Activated T-cell treated with anti-CD3 and anti-CD28 coated beads, Interleukin-2, amount 50 U/mL, for 48 hours (primary cell): ENCODE results near the gene ZMYND10.

Source experiments
- DNase-seq, 2 experiments: peaks; one replicate each; pipeline ENCODE4 v3.0.0-alpha.2; 2020

Gene ZMYND10

DNA sequence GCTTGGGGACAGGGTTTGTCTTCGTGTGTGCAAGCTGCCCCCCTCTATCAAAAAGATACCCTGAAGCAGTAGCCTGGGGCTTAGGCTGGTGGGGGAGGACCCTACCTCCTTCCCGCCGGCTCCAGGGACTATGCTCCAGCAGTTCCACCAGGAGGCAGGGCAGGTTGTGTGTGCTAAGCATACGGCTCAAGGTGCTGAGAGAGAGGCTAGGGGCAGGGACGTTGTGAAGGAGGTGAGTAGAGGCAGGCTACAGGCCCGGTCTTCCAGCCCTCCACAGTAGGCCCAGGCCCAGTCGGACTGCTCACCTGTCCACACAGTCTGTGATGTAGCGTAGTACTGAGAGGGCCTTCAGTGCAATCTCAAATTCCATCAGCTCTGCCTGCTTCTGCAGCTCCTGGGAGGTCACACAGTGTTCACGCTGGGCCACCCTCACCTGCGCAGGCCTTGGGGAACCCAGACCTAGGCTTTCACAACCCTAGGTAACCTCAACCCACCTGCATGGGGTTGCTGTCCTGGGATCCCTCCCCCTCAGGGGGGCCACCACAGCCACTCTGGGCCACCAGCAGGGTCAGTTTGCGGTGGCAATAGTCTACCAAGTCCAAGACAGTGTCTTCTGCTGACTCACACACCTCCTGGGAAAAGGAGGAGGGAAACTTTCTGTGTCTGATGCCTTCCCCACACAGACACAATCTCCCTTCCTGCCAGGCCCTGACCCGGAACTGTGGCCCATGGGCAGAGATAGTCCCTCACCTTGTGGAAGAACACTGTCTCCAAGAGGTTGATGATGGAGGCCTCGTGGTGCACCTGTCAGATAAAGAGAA lies 2.5 kb downstream of the ZMYND10 start:
- DNase-seq, result no peak

DNA sequence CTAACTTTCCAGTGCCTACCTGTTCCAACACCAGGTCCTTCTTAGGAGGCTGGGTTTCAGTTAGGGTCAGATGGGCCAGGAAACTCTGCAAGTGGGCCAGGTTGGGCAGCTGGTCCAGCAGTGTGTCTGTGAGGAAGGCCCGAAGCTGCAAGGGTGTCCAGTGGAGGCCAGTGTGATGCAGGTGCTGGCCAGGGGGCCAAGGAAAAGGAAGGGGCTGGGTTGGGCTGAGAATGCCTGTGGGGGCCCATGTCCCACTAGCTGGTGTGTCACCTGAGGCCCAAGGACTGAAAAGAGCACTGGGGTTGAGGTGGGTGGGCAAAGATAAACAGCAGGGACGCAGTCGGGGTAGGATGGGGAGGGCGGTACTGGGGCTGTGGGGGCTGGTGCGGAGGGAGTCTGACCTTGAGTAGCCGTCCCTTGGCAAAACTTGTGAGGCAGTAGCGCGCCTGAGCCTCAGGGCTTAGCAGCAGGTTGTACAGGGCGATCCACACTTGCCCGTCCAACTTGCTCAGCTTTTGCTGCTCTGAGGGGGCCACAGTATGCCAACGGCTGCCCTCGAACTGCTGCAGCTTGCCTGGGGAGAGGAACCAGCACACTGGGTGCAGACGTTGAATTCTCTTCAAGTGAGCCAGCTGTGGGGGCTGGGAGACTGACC lies 3.4 kb downstream of the ZMYND10 start:
- no peak for DNase-seq

DNA sequence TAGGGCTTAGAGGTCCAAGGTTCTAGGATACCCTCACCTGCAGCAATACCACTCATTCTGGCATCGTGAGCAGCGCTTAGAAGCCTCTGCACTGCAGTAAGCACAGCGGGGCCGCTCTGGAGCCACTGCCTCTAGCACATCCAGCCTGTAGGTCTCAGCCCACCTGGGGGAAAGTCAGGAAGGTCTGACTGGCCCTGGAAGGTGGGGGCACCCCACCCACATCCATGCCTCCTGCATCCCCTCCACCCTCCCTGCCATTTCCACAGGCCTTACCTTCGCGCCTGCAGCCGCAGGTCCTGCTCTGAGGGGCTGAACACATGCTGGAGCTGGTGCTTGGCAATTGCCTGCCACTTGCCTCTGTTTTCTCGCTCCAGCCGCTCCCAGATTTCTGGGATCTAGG lies 4.0 kb downstream of the ZMYND10 start:
- DNase-seq, result no peak

DNA sequence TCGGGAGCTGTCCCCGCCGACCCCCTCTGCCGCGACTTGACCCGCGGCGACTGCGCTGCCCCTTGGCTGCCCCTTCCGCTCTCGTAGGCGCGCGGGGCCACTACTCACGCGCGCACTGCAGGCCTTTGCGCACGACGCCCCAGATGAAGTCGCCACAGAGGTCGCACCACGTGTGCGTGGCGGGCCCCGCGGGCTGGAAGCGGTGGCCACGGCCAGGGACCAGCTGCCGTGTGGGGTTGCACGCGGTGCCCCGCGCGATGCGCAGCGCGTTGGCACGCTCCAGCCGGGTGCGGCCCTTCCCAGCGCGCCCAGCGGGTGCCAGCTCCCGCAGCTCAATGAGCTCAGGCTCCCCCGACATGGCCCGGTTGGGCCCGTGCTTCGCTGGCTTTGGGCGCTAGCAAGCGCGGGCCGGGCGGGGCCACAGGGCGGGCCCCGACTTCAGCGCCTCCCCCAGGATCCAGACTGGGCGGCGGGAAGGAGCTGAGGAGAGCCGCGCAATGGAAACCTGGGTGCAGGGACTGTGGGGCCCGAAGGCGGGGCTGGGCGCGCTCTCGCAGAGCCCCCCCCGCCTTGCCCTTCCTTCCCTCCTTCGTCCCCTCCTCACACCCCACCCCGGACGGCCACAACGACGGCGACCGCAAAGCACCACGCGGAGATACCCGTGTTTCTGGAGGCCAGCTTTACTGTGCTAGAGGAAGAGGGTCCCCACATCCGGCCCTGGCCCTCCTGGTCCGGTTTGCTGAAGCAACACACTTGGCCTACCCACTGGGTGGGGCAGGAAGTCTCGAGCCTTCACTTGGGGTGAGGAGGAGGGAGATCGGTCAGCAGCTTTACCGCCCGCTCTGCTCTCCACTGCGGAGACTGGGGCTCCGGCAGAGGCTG lies 4.8 kb downstream of the ZMYND10 start, which contains the start of gene RASSF1:
Gene RASSF1, minus strand, starts transcription at position 389 of the 882 bp plus-strand sequence. Its CDS starts 31 bp downstream, at position 358.
- peak; percentile 81 to 85 for DNase-seq

DNA sequence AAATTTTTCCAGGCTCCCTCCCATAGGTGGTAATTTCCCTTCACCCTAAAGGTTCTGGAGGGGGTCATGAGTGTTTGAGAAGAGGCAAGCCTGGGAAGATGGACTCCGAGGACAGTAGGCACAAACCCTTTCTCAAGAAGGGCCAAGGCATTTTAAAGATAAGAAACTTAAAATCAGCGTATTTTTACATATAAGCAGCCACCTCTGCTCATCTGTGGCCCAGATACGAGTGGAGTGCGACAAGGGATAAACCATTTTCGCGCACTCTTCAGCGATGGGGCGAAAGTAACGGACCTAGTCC lies 5.4 kb downstream of the ZMYND10 start:
- no peak for DNase-seq

DNA sequence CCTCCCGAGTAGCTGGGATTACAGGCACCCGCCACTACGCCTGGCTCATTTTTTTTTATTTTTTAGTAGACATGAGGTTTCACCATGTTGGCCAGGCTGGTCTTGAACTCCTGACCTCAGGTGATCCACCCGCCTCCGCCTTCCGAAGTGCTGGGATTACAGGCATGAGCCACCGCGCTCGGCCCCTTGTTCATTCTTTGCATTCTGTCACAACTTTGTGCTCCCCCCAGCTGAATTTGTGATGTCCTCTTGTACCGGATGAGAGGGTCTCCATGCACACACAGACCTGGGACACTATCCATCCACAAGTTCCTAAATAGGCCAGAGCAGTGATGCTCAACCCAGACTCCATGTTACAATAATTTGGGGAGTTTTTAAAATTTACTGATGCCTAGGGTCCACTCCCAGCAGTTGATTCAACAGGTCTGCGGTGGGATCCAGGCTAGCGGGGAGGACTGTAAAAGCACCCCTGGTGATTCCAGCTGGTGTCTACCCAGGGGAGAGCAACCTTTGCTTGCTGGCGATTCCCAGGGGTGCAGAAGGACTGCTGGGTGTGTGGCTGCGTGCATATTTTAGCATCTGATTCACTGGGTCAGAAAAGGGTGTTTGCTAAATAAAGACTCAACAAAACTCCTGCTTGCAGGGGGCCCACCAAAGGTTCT lies 5.9 kb downstream of the ZMYND10 start:
- no peak for DNase-seq

DNA sequence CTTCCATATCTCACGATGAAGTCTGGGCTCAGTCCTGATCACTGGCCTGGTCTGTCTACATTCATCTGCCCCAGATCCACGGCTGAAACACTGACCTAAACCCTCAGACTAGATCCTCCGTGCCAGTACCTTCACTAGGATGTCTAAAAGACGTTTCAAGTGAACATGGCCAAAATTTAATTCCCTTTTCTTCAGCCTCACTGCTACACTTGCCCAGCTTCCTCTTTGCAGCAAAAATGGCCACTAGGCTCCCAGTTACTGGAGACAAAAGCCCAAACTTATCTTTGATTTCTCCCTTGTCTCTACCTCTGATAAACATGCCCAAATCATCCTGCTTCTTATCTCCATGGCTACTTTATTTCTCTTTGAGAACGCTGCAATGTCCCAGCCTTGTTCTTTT lies 6.6 kb downstream of the ZMYND10 start:
- no peak for DNase-seq

DNA sequence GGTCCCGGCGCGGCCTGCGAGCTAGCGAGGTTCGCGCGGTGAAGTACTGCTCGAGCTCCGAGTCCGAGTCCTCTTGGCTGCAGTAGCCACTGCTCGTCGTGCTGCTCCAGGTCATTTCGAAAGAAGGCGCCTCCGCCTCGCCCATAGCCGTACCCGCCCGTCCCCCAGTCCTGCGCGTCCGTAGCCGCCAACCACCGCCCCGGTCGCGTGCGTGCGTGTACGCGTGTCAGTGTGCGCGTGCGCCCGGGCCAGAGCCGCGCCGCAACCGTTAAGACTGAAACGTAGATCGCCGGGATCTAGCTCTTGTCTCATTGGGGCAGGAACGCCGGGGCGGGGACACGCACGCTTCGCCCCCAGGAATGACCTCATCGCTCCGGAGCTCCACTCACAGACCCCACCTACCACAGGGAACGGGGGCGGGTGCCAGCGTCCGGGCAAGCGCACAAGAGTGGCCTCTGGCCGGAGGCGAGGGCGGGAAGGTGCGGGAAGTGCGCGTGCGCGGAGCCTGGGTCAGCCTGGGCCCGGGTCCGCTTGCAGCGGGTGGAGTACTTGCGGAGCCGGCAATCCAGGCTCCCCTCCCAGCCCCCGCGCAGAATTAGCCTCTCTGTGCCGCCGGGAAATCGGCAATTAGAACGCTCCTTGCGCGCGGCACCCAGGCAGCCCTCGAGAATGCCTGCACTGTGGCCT lies 8.2 kb downstream of the ZMYND10 start:
- DNase-seq, result peak; percentile 98

DNA sequence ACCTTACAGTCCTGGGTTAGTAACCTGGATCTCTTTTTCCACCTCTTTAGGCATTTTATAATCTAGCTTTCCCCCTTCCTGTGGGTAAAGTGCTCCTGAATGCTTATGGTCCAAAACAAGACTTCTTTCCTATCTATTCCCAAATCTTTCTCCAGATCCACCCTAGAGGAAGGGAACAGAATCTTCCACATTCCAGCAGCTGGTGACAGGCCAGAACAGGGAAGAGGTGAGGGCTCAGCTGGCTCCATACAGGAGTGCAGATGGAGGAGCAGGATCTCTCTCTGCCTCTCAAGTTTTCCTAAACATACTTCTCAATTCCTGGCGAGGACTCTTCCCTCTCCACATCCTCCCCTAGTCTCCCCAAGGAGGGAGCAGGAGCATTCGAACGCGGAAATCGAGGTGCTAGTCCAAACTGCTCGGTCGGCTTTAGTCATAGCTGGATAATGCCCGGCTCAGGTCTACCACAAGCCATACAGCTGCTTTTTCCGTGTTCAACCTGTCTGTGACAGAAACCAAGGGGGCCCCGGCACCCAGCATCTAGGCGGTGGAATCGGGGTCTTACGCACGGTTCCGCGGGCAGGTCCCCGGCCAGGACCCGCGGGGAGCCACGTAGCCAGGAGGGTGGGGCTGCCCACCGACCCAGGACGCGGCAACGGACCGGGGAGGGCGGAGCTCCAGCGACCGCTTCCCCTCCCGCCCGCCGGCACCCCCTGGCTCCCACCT lies 8.9 kb downstream of the ZMYND10 start:
- DNase-seq, result no peak

DNA sequence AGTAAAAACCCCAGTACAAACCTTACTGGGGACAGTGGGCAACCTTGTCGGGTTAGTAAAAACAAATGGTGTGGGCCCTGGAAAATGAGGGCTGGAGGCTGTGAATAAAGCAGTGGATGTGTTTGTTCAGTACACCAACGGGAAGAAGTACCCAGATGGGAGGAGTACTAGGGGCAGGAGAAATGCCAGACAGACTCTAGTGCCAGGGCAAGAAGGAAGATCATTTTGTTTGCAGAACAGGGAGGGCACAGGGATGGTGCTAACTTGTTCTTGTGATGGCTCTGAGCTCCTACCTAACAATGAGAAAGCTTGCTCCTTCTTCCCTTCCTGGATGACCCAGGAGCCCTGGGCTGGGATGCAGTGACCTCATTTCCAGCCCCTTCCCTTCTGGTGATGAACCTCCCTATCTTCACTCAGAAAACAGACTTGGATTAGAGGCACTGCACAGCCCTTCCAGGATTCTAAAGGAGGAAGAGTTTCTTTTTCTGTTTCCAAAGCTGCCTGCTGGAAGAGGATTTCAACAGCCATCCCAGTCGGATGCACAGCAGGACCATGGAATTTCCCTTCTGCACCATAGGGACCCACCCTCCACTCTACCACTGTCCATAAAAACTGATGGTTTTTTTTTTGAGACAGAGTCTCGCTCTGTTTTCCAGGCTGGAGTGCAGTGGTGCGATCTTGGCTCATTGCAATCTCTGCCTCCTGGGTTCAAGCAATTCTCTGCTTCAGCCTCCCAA lies 11.0 kb downstream of the ZMYND10 start:
- no peak for DNase-seq

DNA sequence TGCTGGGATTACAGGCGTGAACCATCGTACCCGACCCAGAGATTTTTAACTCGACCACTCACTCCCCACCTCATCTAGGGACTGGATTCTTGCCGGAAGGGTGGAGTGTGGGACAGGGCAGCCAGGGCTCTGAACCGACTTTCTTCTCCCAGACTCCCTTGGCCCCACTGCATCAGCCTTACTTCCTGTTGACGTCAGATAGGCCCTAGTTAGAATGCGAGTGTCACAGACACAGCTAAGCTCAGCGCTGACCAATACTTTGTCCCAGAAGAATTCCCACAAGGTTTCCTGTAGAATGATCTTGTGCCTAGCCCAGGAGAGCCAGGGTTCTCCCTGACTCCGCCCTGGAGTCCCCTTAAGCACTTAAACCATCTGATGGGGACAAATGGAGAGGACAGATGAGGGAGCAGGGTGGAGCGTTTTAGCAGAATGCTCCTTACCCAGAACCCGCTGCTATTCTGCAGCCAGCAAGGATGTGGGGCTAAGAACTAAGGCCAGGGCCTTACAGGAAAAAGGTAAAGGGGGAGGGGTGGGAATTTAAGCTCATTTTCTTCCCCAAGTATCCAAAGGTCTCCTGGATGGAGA lies 11.7 kb downstream of the ZMYND10 start:
- DNase-seq, result no peak

DNA sequence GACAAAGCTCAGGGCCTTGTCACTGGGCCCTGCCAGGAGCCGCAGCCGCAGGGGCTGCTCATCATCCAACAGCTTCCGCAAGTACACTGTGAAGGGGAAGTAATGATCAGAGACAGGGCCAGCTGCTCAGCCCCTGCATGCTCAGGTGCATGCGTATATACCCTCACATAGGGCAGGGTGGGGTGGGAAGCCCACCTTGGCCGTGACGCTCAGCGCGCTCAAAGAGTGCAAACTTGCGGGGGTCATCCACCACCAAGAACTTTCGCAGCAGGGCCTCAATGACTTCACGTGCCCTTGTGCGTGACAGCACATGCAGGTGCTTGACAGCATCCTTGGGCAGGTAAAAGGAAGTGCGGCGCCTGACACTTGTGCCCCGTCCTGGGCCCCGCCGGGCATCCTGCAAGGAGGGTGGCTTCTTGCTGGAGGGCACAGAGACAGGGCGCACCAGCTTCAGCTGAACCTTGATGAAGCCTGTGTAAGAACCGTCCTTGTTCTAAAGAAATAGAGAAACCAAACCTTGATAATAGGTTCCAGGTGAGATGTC lies 14.1 kb downstream of the ZMYND10 start:
- DNase-seq, result no peak

DNA sequence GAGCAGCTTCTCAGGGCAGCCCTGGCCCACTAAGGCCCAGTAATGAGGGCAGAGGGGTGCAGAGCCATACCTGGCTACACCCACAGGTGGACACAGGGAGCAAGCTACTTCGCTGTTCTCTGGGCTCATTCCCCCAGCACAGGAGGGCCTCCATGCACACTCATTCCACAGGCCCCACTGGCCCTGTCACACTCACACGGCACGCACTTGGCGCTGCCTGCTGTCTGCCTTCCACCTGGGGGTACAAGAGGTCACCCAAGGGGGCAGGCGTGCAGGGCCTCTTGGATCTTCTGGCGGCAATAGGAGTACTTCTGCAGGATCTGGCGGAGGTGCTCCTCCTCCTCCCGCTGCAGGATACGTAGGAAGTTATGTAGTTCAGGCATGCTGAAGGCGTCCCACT lies 15.2 kb downstream of the ZMYND10 start:
- DNase-seq, result no peak

DNA sequence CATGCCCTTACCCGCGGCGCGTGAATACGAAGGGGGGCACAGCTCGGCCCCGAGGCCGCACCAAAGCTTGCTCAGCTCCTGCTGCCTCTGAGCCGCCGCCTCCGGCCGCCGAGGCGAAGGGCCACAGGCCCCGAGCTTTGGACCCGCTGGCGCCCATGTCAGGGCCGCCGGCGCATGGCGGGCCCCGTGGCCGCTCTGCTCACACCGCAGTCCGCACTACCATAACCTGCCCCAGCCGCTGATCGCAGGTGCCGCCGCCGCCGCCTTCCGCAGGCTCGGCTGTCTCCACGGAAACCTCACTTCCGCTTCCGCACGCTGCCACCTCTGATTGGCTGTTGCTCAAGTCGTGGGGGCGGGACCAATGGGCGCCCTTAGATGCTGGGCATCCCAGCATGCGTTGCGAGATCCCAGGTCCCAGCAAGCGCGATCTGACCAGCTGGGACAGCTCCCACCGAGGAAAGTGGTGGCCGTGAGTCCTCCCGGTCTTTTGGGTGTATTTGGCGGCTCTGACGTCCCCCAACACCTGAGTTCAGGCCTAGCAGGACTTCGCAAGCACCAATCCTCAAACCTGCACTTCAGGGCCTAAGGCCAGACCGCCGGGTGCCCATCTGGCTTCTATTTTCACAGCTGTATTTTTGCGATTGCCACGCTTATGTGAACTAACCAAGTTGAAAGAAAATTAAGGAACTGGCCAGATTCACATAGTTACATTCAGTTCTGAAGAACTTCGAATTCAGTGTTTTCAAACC lies 17.4 kb downstream of the ZMYND10 start, which contains the start of gene TUSC2:
Gene TUSC2, minus strand, starts transcription at position 281 of the 749 bp plus-strand sequence. Its CDS starts 124 bp downstream, at position 157.
- peak; percentile 95 to 96 for DNase-seq

DNA sequence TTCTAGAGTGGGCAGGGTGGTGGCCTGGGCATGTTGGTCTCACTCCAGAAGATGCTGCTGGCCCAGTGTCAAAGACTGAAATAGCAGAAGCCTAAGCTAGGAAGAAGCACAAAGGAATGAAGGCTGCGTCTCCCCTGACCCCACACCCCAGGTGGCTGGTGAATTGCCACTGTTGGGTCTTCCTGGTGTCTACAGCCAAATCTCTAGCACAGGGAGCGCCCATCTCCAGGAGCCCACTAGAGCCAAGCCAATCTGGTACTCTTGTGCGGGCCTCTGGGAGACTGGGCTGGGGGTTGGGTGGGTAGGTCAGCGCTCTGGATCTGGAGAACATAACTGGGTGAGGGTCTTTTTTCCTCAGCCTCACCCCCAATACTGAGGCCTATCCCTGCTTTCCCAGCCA lies 18.4 kb downstream of the ZMYND10 start:
- no peak for DNase-seq

DNA sequence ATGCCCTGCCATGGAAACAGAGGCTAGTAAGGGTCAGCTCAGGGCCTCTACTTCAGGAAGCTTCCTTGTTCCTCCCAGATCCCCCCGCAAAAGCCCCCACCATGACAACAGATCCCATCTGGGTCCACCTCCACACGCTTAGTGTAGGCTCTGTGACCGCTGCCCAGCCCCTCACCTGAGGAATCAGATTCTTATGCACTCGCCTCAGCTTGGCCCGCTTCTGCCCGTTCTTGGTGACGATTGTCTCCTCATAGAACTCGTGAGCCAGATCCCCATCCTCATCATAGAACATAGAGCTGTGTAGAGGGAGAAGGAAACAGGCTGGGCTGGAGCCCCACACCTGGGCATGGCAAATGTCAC lies 19.4 kb downstream of the ZMYND10 start:
- DNase-seq, result no peak

DNA sequence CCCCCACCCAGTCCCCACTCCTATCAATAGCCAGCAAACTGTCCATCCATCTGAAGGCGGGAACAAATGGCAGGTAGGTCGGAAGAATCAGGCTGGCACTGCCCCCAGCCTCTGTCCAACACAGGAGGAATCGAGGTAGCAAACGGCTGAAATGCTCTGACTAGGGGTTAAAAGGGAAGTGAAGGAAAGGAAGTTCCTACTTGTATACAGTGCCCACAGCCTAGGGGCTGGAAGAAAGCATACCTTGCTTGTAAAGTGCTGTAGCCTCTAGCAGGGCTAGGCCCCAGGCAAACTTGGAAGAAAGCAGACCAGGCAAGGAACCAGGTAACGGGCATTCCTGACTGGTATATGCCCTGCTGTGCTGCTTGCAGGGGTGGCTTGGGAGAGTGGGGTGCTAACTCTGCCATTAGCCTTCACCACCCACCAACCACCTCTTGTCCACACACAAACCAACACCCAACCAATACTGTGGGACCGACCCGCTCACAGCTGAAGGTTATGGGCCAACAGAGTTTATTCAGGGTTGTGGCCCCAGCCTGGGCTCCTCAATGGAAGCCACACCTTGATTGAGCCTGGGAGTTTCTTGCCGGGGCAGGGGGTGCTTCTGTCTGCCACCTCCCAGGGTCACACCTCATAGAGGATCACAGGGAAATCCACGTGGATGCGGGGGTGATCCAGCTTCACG lies 19.9 kb downstream of the ZMYND10 start:
- no peak for DNase-seq

DNA sequence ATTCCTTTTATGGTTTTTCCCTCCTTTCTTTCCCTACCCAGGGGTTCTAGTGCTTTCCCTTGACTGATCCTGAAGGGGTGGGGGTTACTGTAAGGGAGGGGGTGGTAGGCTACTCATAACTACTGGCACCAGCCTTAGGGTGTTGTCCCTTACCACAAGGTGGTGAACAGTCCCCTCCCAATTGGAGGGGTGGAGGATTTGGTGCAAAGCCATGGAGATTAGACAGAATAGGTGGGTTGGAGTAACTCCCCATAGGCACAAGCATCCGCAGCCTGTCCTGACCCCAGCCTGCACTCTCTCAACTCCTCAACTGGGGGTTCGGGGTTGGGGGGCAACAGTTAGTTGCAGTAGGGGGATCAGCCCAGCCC lies 20.4 kb downstream of the ZMYND10 start:
- no peak for DNase-seq
